Mesothelial cell of epicardium (in vitro differentiated cells): ENCODE measurements around the gene HTRA3. TPM values are rescaled to one million over a fixed set of nuclear protein-coding genes. Genes with fewer than 3 reads are reported as not detected.

ENCODE experiments used
- DNase-seq, 2 experiments: peaks; one replicate each; pipeline ENCODE4 v3.0.0; 2021; ENCODE audit warnings: low spot score in 2 of 2; ENCODE audit not compliant: unreplicated experiment in 2 of 2
- H3K27ac Mint-ChIP-seq: 2 replicates; pipeline ENCODE4 v1.8.0; 2021; ENCODE audit warnings: mixed read lengths
- H3K27me3 Mint-ChIP-seq: 2 replicates; pipeline ENCODE4 v1.8.0; 2021; ENCODE audit warnings: low read depth, mixed read lengths
- H3K36me3 Mint-ChIP-seq: 2 replicates; pipeline ENCODE4 v1.8.0; 2021; ENCODE audit warnings: mixed read lengths
- H3K4me1 Mint-ChIP-seq: 2 replicates; pipeline ENCODE4 v1.8.0; 2021; ENCODE audit warnings: mixed read lengths
- H3K4me3 Mint-ChIP-seq: 2 replicates; pipeline ENCODE4 v1.8.0; 2021; ENCODE audit warnings: mild to moderate bottlenecking, moderate library complexity, mixed read lengths
- H3K9me3 Mint-ChIP-seq: 2 replicates; pipeline ENCODE4 v1.8.0; 2021; ENCODE audit warnings: mixed read lengths
- total RNA-seq: library from RNA; stranded (reverse); gene quantifications from 3 replicates; pipeline ENCODE4 v1.2.1, GENCODE V29; 2021
- TF ChIP-seq, protein P1 (sequence below): fragments of 200-600 bp; sonication (generic); IDR thresholded peaks from one replicate; pipeline ENCODE4 v1.5.0; 2021; ENCODE audit warnings: antibody characterized with exemption; ENCODE audit not compliant: unreplicated experiment

HTRA3 gene
- total RNA-seq, 1 donor from 2014 or later: 26.2 TPM

- peaks cover 17% of the 10 kb centered on the region for H3K4me1 Mint-ChIP-seq
- no peak overlapping the region for H3K27ac Mint-ChIP-seq
- no peak overlapping the region for H3K4me3 Mint-ChIP-seq
- DNase-seq: no peak
- no peaks in the 10 kb centered on the region for H3K36me3 Mint-ChIP-seq
- H3K9me3 Mint-ChIP-seq: no peaks in the 10 kb centered on the region
- H3K27me3 Mint-ChIP-seq: no peaks in the 10 kb centered on the region
- TF ChIP-seq, protein P1, sequence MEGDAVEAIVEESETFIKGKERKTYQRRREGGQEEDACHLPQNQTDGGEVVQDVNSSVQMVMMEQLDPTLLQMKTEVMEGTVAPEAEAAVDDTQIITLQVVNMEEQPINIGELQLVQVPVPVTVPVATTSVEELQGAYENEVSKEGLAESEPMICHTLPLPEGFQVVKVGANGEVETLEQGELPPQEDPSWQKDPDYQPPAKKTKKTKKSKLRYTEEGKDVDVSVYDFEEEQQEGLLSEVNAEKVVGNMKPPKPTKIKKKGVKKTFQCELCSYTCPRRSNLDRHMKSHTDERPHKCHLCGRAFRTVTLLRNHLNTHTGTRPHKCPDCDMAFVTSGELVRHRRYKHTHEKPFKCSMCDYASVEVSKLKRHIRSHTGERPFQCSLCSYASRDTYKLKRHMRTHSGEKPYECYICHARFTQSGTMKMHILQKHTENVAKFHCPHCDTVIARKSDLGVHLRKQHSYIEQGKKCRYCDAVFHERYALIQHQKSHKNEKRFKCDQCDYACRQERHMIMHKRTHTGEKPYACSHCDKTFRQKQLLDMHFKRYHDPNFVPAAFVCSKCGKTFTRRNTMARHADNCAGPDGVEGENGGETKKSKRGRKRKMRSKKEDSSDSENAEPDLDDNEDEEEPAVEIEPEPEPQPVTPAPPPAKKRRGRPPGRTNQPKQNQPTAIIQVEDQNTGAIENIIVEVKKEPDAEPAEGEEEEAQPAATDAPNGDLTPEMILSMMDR: no peak
These were observed 30.3 kb upstream of the HTRA3 start for GRCh38 chr4:8239226-8239625.

DNA sequence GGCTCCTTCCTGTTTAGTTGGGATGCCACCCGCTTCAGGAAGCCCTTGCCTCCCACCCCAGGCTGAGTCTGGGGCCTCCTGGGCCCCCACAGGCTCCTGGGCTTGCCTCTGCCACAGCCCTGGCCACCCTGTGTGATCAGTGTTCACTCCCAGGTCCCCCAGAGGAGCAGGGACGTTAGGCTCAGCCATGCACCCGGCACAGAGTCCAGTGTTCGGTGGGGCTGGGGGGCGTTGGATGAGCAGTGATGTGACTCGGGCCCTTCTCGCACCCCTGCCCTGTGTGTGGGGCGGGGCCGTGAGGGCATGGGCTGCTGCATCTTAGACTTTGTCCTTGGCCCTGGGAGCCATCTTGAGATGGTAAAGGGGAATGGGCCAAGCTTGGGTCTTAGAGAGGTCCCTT, 29.9 kb upstream of the HTRA3 start:
- Mint-ChIP-seq H3K27ac (no peak overlapping the region), H3K9me3 (no peaks in the 10 kb centered on the region), H3K4me3 (no peak overlapping the region), H3K36me3 (no peaks in the 10 kb centered on the region), H3K4me1 (peaks cover 17% of the 10 kb centered on the region), H3K27me3 (no peaks in the 10 kb centered on the region)
- TF ChIP-seq, protein P1: no peak
- no peak for DNase-seq

- no peak overlapping the region for H3K27ac Mint-ChIP-seq
- H3K4me1 Mint-ChIP-seq: peaks cover 17% of the 10 kb centered on the region
- H3K4me3 Mint-ChIP-seq: no peak overlapping the region
- H3K27me3 Mint-ChIP-seq: no peaks in the 10 kb centered on the region
- H3K9me3 Mint-ChIP-seq: no peaks in the 10 kb centered on the region
- no peak for DNase-seq
- TF ChIP-seq, protein P1: no peak
- H3K36me3 Mint-ChIP-seq: no peaks in the 10 kb centered on the region
These were observed 29.1 kb upstream of the HTRA3 start for GRCh38 chr4:8240211-8241041.

- DNase-seq: no peak
- H3K36me3 Mint-ChIP-seq: no peaks in the 10 kb centered on the region
- H3K4me1 Mint-ChIP-seq: peaks cover 17% of the 10 kb centered on the region
- H3K27me3 Mint-ChIP-seq: no peaks in the 10 kb centered on the region
- no peak overlapping the region for H3K27ac Mint-ChIP-seq
- TF ChIP-seq, protein P1: no peak
- no peaks in the 10 kb centered on the region for H3K9me3 Mint-ChIP-seq
- no peak overlapping the region for H3K4me3 Mint-ChIP-seq
These were observed 28.3 kb upstream of the HTRA3 start for GRCh38 chr4:8241211-8241779.

DNA sequence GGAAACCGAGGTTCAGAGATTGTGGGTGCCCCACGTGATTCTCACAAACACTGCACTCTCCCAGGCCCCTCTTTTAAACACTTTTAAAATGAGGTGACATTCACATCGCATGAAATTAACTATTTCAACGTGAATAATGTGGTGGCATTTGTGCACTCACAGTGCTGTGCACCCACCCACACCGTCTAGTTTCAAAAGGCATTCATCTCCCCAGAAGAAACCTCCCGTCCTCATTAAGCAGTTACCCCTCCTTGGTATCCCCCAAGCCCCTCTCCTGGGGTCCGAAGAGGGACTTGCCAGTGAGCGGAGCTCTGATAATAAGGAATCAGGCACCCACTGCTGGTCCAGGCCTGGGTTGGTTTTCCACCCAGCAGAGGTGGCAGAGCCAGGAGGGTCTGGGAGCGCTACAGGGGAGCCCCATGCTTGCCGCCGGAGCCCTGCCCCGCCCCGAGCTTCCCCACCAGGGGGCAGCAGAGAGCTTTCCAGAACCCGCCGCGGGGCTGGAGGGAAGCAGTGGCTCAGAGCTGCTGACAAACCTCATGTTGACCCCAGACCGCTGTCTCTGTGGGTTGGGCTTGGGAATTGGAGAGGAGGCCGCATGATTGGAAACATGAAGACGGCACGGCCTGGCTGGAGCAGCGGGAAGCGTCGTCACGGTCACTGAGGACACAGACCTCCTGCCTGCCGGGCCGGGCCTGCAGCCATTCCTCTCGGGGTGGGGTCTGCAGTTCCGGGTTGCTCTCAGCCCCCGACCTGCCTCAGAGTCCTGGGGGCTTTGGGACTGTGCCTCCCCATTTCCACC, 27.5 kb upstream of the HTRA3 start:
- peak; percentile 91 to 99 for DNase-seq
- no peaks in the 10 kb centered on the region for H3K27me3 Mint-ChIP-seq
- no peaks in the 10 kb centered on the region for H3K9me3 Mint-ChIP-seq
- H3K4me3 Mint-ChIP-seq: no peak overlapping the region
- H3K27ac Mint-ChIP-seq: peak overlapping the region; percentile 73
- H3K36me3 Mint-ChIP-seq: no peaks in the 10 kb centered on the region
- peaks cover 17% of the 10 kb centered on the region for H3K4me1 Mint-ChIP-seq
- TF ChIP-seq, protein P1: peak; percentile 99
